Ishikawa (cell line): ENCODE measurements around the gene NFATC1.

Experiments used
- EGR1 ChIP-seq: IDR thresholded peaks from 2 replicates; pipeline ENCODE4 v1.6.1; 2012
- REST ChIP-seq: IDR thresholded peaks from 2 replicates; pipeline ENCODE4 v1.6.1; 2012; ENCODE audit warnings: low read depth, mild to moderate bottlenecking
- TCF12 ChIP-seq: IDR thresholded peaks from 2 replicates; pipeline ENCODE4 v1.6.1; 2012; ENCODE audit warnings: low read depth
- TF ChIP-seq, protein P1 (sequence below): IDR thresholded peaks from 2 replicates; pipeline ENCODE4 v1.6.1; 2012

DNA sequence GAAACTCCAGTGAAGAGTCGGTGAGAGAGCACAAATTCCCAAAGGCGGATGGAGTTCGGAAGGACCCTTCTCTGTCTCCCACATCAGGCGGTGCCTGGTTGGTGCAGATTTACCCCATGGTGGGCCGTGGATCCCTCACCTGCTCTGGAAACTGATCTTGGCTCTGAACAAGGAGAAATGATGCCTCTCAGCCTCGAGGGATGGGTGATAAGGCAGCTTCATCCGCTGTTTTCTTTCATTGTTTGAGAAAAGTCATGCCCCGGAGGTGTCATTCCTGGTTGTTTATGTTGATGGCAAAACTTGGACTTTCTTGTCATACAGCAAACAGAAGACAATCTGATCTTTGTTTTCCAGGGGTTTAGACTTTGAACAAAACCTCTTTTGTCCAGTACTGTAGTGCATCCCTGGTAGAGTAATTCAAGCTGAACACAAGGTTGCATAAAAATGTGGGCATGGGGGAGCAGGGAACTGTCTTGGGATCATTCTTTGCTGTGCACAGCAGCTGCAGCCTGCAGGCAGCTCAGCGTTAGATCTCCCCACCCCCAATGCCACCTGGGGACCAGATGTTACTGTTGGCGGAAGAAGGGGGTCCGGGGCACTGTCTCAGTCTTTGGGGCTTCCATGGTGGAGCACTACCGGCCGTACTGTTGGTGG, 81.3 kb downstream of the NFATC1 start:
- no peak for TF ChIP-seq TCF12
- TF ChIP-seq, protein P1, sequence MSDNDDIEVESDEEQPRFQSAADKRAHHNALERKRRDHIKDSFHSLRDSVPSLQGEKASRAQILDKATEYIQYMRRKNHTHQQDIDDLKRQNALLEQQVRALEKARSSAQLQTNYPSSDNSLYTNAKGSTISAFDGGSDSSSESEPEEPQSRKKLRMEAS = no peak
- no peak for TF ChIP-seq EGR1
- no peak for TF ChIP-seq REST
